Left lung (tissue), 10 donors: ENCODE data around the gene PLEKHG2. TPM values are rescaled to one million over a fixed set of nuclear protein-coding genes. Genes with fewer than 3 reads are reported as not detected.

Experiments
- ATAC-seq: fragments of 200-7000 bp; cut with Tn5 transposase; one replicate; pipeline ENCODE4 v1.9.1; 2020; ENCODE audit warnings: moderate library complexity
- DNase-seq, 4 donors: peaks; one replicate each; pipeline ENCODE4 v3.0.0-alpha.2; 2013 to 2020
- H3K27ac ChIP-seq, 2 donors: fragments of 200-600 bp; sonication (generic) in 1 of 2; one replicate each; pipeline versions ENCODE4 v1.5.0 to v1.8.0; 2020 to 2021
- H3K27me3 ChIP-seq, 2 donors: fragments of 200-600 bp; sonication (generic) in 1 of 2; one replicate each; pipeline versions ENCODE4 v1.5.0 to v1.8.0; 2020 to 2021
- H3K36me3 ChIP-seq, 2 donors: fragments of 200-600 bp; sonication (generic) in 1 of 2; one replicate each; pipeline versions ENCODE4 v1.5.0 to v1.8.0; 2020 to 2021
- H3K4me1 ChIP-seq, 2 donors: fragments of 200-600 bp; one replicate each; pipeline ENCODE4 v1.8.0; 2021
- H3K4me3 ChIP-seq, 2 donors: fragments of 200-600 bp; sonication (generic) in 1 of 2; one replicate each; pipeline versions ENCODE4 v1.5.0 to v1.8.0; 2020 to 2021; ENCODE audit warnings: mild to moderate bottlenecking in 1 of 2
- H3K9me3 ChIP-seq, 2 donors: fragments of 200-600 bp; sonication (generic) in 1 of 2; one replicate each; pipeline versions ENCODE4 v1.5.0 to v1.8.0; 2020 to 2021
- intact Hi-C, 2 donors: fragments of 100-400 bp; cut with DNase I; formaldehyde crosslinking; loops; one replicate each; pipeline versions ENCODE4 v1.11.2 to v1.14.2; 2022
- polyA plus RNA-seq, 6 donors: library from polyadenylated mRNA; unstranded; fragments of 120-200 nt; gene quantifications; one replicate each; pipeline ENCODE4 v1.2.1, GENCODE V29; 2013; ENCODE audit not compliant: insufficient read length in 6 of 6
- total RNA-seq, 2 donors: library from RNA; stranded (reverse); fragmentation: NEBNext Ultra II Directional; extraction: Animal tissue kit (Norgen Biotek cat#: 25700); gene quantifications; one replicate each; pipeline ENCODE4 v1.2.1, GENCODE V29; 2021
- TF ChIP-seq, protein P1 (sequence below), 2 donors: fragments of 200-600 bp; sonication (generic) in 1 of 2; IDR thresholded peaks; one replicate each; pipeline versions ENCODE4 v1.5.0 to v1.8.0; 2021; ENCODE audit warnings: antibody characterized with exemption in 2 of 2
- donor health status: DM: no; HTN: yes; CAD: no.
- donor health status: DM: no; HTN: no; CAD: no.

PLEKHG2 gene
- total and polyA plus RNA-seq, 8 donors, result 39.5 to 118 (median 91.3) TPM

DNA sequence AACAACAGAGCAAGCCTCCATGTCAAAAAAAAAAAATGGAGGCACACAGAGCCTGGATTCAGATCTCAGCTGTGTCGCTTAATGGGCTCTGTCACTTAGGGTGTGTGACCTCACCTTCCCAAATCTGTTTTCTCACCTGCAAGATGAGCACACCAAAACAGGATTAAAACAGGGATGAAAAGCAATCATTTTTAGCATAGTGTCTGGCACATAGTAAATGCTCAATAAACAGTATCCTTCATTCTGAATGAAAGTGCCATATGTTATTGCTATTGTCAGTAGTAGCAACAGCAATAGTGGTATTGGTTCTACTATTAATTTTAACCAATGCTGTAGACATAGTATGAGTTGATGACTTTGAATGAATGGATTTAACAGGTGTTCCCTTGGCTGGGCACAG, 46.9 kb upstream of the PLEKHG2 start:
- DNase-seq (no peak), ATAC-seq (no peak)
- TF ChIP-seq, protein P1, sequence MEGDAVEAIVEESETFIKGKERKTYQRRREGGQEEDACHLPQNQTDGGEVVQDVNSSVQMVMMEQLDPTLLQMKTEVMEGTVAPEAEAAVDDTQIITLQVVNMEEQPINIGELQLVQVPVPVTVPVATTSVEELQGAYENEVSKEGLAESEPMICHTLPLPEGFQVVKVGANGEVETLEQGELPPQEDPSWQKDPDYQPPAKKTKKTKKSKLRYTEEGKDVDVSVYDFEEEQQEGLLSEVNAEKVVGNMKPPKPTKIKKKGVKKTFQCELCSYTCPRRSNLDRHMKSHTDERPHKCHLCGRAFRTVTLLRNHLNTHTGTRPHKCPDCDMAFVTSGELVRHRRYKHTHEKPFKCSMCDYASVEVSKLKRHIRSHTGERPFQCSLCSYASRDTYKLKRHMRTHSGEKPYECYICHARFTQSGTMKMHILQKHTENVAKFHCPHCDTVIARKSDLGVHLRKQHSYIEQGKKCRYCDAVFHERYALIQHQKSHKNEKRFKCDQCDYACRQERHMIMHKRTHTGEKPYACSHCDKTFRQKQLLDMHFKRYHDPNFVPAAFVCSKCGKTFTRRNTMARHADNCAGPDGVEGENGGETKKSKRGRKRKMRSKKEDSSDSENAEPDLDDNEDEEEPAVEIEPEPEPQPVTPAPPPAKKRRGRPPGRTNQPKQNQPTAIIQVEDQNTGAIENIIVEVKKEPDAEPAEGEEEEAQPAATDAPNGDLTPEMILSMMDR (IDR thresholded peaks at IDR 0.05), result no peak
- no peaks in the 10 kb centered on the region for H3K27me3 ChIP-seq
- no peaks in the 10 kb centered on the region for H3K9me3 ChIP-seq
- H3K4me3 ChIP-seq, result no peak overlapping the region
- H3K36me3 ChIP-seq, result peaks cover 0 to 98% of the 10 kb centered on the region in 2 donors
- no peak overlapping the region for H3K27ac ChIP-seq
- intact Hi-C loops, result no loop called here
- H3K4me1 ChIP-seq, result peaks cover 8 to 9% of the 10 kb centered on the region in 2 donors

DNA sequence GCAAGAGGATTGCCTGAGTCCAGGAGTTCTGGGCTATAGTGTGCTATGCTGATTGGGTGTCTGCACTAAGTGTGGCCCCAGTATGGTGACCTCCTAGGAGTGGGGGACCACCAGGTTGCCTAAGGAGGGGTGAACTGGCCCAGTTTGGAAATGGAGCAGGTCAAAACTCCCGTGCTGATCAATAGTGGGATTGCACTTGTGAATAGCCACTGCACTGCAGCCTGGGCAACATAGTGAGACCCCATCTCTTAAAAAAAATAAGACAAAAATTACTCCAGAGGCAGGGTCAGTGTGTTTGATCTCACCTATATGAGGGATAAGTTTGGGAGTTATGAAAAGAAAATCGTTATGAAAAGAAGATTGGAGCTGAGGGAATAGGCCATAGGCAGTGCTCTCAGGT, 43.3 kb upstream of the PLEKHG2 start:
- intact Hi-C loops, result no loop called here
- H3K4me3 ChIP-seq, result no peak overlapping the region
- peaks cover 0 to 97% of the 10 kb centered on the region in 2 donors for H3K36me3 ChIP-seq
- H3K27ac ChIP-seq, result no peak overlapping the region
- TF ChIP-seq, protein P1 (IDR thresholded peaks at IDR 0.05), result no peak
- no peaks in the 10 kb centered on the region for H3K9me3 ChIP-seq
- ATAC-seq (no peak), DNase-seq (no peak)
- H3K4me1 ChIP-seq, result peaks cover 13 to 18% of the 10 kb centered on the region in 2 donors
- no peaks in the 10 kb centered on the region for H3K27me3 ChIP-seq

- Histone ChIP-seq H3K36me3 (peaks cover 0 to 97% of the 10 kb centered on the region in 2 donors), H3K9me3 (no peaks in the 10 kb centered on the region), H3K4me3 (no peak overlapping the region), H3K27ac (no peak overlapping the region), H3K27me3 (no peaks in the 10 kb centered on the region), H3K4me1 (peaks cover 13 to 18% of the 10 kb centered on the region in 2 donors)
- intact Hi-C loops, result no loop called here
- DNase-seq, result no peak
- ATAC-seq, result no peak
- TF ChIP-seq, protein P1 (IDR thresholded peaks at IDR 0.05), result no peak
Measured at GRCh38 chr19:39370735-39371134, 41.7 kb upstream of the PLEKHG2 start.

DNA sequence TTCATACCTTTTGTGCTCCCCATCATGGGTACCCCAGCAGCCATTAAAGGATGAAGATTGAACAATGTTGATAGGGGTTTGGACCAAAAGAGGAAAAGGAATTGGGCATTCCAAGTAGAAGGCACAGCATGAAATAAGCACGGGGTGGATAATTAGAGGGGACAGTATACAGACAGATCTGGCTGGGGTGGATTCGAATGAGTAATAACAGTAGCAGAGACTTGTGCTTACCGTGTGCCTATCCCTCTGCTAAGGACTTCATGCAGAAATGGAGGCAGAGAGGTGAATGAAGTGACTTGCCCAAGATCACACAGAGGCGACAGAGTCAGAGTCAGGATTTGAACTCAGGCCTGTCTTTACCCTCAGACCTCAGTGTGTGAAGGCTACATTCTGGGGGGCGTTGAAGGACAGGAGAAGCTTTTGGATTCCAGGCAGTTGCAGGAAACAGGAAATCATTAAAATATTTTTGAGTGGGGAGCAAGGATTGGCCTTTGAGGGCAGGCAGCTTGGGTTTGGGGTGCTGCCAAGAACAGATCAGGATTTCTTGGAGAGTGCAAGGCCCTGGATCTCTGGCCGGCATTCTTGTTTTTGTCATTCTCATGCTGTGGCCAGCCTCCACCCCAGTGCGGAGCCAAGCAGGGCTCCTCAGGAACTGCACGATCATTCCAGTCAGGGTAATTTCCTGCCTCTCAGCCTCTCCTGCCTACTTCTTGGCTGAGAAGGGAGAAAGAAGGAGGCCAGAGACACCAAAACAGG, 40.2 kb upstream of the PLEKHG2 start:
- Histone ChIP-seq H3K27ac (peak overlapping the region; percentile 80 to 89), H3K36me3 (peaks cover 0 to 99% of the 10 kb centered on the region in 2 donors), H3K9me3 (no peaks in the 10 kb centered on the region), H3K4me1 (peaks cover 13 to 18% of the 10 kb centered on the region in 2 donors), H3K4me3 (no peak overlapping the region), H3K27me3 (no peaks in the 10 kb centered on the region)
- TF ChIP-seq, protein P1 (IDR thresholded peaks at IDR 0.05), result no peak
- peak; percentile 89 for ATAC-seq
- intact Hi-C loops, result no loop called here
- peak in 3 of 4 donors; percentile 74 to 95 (median 91) for DNase-seq

GRCh38 chr19:39372941-39373340, 39.5 kb upstream of the PLEKHG2 start:
- DNase-seq (peak in 1 of 4 donors; percentile 33), ATAC-seq (peak; percentile 7)
- intact Hi-C loops, result no loop called here
- TF ChIP-seq, protein P1 (IDR thresholded peaks at IDR 0.05), result no peak
- peaks cover 0 to 99% of the 10 kb centered on the region in 2 donors for H3K36me3 ChIP-seq
- H3K27ac ChIP-seq, result peak overlapping the region; percentile 80 to 89
- H3K27me3 ChIP-seq, result no peaks in the 10 kb centered on the region
- no peak overlapping the region for H3K4me3 ChIP-seq
- peaks cover 13 to 18% of the 10 kb centered on the region in 2 donors for H3K4me1 ChIP-seq
- no peaks in the 10 kb centered on the region for H3K9me3 ChIP-seq
